IPS-NIHi7 (cell line): ENCODE results near the gene AMZ1.

Experiments used
- DNase-seq: peaks from one replicate; pipeline ENCODE4 v3.0.0; 2012; ENCODE audit warnings: mixed read lengths; ENCODE audit errors: extremely low spot score

The AMZ1 gene

DNA sequence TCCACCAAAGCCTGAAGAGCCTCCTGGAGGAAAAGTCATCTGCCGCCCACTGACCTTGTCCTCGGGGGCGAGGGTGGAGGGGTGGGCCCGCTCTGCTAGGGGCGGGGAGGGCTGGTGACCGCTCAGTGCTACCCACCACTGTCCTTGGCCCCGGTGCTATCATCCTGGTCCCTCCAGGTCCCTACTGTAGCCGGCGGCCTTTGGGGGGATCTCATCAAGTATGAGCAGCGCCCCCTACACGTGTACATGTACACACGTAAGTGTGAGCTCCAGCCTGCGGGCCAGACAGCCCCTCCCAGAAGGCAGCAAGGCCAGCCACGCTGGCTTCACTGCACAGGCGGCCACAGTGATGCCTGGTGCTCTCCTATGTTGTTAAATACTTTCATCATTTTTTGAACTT lies 36.7 kb upstream of the AMZ1 start:
- DNase-seq = peak; percentile 57

DNA sequence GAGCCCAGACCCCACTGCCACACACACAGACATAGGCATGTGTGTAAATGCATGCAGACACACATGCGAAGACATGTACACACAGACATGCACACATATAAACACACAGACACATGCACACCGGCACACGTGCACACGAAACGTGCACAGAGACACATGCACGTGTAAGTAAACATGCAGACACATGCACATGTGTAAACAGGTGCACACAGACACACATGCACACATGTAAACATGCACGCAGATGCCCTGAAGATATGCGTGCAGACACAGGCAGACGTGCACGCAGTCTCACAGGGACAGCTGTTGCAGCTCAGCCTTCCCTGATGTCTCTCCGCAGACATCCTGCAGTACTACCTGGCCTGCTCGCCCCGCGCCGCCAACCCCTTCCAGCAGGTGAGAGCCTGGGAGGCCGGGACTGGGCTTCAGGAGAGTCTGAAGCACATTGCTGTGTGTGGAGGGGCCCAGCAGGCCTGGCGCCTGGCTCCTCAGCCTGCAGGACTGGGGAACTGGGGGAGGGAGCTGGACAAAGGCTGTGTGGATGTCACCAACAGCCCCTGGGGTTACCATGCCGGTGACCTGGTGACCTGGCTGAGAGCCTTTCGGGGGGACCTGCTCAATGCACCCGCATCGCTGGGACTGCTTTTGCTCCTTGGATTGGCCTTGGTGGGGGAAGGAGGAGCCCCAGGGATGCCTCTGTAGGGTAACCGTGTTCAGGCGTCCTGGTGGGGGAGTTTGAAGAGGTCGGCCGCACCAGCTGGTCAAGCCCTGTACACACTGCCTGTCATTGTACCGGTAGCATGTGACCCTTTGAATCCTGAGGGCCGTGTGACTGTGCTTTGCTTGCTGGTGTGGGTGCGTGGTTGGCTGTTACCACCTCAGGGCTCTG lies 35.9 kb upstream of the AMZ1 start:
- DNase-seq = no peak

DNA sequence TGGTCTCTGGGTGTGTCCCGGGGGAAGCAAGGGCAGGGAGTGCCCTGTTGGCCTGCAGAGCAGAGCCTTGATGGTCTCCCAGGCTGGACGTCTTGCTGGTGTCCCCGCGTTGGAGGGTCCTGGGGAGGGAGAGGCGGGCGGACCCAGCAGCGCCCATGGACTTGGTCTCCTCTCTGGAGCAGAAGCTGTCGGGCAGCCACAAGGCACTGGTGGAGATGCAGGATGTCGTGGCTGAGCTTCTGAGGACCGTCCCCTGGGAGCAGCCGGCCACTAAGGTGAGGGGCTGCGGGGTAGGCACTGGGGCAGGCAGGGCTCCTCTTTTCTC lies 35.3 kb upstream of the AMZ1 start:
- DNase-seq = no peak

DNA sequence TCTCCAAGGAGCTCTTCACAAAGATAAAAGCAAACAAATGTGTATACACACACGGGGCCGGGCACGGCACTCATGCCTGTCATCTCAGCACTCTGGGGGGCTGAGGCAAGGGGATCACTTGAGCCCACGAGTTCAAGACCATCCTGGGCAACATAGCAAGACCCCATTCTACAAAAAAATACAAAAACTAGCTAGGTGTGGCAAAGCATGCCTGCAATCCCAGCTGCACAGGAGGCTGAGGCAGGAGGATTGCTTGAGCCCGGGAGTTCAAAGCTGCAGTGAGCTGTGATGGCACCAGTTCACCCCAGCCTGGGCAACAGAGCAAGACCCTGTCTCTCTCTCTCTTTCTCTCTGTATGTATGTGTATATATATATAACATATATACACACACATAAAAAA lies 33.9 kb upstream of the AMZ1 start:
- no peak for DNase-seq

DNA sequence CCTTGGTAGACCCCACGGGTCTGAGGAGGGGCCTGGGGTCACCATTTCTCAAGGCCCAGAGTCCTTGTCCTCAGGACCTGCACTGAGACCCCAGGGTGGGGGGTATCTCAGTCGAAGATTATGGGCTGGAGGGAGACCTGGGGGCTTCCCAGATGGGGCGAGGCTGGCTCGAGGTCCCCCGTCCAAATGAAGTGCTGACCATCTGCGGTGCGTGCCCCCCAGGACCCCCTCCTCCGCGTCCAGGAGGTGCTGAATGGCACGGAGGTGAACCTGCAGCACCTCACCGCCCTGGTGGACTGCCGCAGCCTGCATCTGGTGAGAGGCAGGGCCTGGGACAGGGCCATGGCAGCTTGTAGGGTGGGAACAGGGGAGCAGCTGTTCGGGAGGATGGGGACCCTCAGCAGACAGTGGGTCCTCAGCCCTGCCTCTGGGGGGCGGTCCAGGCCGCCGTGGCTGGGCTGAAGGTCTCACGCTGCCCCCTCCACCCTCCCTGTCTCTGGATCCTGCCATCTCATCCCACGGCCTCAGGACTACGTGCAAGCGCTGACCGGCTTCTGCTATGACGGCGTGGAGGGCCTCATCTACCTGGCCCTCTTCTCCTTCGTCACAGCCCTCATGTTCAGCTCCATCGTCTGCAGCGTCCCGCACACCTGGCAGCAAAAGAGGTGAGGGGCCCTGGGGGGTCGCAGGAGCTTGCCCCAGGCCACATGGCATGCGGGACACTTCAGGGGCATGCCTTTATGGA lies 32.0 kb upstream of the AMZ1 start:
- no peak for DNase-seq

DNA sequence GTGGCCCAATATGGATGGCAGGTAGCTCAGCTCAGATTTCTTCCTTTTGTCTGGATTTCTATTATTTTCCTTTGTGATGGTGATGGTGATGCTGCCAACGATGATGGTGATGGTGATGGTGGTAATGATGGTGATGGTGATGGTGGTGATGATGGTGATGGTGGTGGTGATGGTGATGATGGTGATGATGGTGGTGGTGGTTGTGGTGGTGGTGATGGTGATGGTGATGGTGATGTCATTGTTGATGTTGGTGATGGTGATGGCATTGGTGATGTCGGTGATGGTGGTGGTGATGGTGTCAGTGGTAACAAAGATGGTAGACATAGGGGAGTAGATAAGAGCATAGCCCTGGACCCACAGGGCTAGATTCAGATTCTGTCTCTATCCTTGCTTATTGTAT lies 30.8 kb upstream of the AMZ1 start:
- DNase-seq = no peak

DNA sequence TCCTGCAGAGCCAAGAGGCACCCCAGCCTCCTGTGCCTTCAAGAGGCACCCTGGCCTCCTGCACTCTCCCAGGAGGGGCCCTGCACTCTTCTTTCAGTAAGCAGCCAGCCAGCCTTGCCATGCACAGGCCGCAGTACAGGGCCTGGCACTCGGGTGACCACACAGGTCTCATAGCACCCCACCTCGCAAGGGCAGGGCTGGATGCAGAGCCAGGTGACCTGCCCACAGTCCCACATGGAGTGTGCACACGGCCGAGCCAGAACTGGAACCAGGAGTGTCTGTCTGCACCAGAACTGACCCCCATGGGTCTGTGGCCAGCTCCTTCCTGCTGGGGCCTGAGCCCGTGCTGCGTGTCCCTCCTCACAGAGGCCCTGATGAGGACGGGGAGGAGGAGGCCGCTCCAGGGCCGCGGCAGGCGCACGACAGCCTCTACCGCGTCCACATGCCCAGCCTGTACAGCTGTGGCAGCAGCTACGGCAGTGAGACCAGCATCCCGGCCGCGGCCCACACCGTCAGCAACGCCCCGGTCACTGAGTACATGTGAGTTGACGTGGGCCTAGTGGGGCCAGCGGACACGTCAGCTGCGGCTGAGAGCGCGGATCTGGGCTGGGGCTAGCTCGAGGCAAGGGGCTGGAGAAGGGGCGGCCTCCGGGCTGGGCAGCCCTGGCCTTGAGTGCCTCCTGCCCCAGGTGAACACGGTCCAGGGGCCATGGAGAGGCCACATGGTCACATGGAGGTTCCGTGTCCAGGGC lies 29.9 kb upstream of the AMZ1 start:
- DNase-seq = no peak

DNA sequence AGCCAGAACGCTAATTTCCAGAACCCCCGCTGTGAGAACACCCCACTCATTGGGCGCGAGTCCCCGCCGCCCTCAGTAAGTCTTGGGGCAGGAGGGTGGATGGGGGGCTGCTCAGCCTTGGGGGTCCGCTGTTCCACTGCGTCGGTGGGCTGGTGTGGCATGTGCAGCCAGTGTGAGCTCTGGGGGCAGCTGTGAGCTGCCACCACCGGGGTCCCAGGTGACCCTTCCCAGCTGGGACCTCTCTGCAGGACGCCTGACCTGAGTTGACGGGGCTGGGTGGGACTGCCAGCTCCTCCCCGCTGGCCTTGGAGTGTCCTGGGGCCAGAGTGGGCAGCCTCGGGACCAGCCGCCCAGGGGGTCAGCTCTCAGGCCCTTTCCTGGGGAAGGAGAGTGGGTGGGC lies 29.1 kb upstream of the AMZ1 start:
- no peak for DNase-seq

DNA sequence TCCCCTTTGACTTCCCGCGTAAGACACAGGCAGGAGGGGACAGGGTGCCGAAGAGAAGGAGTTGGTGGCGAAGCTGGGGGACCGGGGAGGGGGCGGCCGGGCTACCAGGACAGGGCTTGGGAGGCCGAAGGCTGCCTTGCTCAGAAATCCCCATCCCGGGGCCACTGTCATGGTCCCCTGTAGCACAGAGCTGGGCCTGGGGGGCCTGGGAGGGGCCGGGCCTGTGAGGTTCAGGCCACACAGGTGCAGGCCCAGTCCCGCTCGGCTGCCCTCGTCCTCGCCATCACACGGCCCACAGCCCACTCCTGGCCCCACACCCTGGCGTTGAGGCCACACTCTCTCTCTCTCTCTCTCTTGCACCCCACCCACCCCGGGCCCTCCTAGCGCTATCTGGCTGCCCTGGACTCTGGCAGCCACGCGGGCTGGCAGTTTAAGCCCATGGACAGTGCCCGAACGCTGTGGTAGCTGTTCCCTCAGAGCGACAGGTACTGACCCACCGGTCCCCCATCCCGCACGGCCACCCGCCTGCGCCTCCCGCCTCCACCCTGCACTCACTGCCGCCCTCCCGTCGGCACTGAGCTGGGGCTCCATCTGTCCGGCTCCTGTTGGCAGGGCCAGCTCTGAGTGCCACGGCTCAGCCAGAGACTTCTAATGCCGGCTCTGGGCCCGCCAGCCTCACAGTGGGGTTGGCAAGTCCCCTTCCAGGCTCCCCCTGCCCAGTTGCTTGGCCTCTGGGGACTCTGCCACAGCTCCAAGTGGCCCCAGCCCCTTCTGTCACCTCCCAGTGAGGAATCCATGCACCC lies 28.2 kb upstream of the AMZ1 start:
- DNase-seq = no peak

DNA sequence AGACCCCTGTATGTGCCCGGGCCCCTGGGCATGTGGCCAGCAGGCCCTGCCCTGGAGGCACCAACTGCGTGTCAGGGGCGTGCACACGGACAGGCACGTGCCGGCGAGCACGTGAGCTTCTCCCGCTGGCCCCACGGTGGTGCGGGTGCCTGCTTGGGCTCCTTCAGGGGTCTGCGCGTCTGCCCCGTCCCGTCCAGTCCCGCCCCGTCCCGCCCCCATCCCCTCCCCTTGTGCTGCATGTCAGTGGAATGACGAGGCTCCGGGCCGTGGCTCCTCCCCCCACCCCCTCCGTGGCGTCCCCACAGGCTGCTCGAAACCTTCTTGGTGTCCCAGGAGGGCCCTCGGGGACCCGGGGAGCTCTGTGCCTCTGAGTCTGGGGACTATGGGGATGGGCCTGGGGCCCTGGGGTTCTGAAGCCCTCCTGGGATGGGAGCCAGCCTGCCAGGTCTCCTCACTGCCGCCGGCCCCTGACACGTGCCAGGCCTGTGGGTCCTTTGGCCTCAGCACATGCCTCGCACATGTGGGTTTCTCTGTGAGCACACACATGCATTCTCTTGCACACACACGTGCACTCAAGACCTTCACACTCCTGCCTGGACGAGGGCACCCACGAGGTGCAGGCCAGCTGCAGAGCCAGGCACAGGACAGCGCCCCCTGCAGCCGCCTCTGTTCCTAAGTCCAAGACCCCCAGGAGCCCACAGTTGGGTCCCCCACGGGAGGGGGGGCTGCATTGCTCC lies 27.5 kb upstream of the AMZ1 start:
- no peak for DNase-seq

DNA sequence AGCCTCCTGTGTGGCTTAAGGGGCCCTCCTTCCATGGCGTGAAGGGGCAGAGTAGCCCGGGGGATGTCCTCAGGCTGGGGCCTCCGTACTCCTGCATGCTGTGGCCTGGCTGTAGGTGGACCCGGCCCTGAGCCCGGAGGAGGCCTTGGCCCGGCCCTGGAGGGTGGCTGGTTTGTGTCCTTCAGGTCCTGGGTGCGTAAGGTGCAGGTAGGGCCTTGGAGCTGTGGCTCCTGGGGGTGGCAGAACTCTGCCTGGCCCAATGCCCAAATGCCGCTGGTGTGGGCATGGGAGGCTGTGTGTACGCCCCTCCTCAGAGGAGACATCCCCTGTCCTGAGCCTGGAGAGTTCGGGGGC lies 26.9 kb upstream of the AMZ1 start:
- DNase-seq = no peak

DNA sequence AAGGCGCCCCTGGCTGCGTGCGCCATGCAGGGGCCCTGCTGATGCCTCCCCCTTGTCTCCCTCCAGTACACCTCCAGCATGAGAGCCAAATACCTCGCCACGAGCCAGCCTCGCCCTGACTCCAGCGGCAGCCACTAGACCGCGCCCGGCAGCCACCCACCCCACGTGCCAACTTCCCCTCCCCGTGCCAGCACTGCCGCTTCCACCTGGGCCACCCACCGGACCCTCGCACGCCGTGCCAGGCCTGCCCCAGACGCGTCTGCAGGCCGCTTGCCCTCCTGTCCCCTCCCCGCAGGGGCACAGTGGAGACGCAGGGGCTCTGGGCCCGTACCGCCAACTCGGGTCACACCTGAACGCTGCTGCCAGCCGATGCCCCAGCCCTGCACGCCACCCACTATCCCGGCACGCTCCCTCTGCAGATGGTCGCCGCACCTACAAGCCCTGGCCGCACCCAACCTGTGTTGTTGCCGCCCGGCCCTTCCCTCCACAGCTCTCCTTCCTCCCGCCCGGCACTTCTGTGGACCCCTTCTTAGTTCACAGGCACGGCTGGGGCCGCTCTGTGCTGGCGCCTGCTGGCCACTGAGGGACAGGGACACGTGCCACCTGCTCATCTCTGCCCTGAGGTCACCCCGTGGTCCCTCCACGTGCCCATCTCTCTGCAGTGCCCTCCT lies 26.3 kb upstream of the AMZ1 start:
- DNase-seq = no peak

DNA sequence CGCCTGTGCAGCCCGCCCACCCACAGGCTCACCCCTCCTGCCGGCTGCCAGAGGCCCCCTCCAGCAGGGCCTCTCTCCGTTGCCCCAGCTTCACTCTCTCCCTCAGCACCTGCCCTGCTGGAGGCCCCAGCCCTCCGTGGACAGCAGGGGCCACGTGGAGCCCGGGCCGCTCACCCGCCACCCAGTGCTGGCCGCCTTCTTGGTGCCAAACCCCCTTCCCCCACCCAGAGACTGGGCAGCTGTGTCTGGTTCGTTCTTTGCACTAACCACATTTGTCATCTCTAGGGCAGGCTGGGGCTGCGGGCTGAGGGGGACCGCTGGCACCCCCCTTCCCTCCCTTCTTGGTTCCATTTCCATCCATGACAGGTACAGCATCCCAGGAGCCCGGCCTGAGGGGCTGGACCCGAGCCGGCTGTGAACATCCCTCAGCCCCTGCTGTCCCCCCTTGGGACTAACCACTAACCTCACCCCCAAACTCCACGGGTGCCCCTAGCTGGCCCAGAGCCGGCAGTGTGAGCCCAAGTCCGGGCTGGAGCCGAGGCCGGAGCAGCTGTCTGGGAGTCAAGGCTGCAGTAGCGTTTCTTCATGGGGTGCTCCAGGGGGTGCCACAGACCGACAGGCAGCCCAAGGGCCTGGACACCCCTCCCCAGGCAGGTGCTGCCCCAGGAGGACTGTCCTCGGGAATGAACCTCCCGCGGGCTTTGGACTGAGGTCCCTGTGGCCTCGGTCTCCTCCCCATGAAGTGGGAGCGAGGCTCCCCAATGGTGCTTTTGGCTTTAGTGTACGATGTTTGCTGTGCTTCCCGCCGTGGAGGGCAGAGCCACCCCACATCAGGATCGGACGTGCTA lies 25.5 kb upstream of the AMZ1 start:
- DNase-seq = no peak

DNA sequence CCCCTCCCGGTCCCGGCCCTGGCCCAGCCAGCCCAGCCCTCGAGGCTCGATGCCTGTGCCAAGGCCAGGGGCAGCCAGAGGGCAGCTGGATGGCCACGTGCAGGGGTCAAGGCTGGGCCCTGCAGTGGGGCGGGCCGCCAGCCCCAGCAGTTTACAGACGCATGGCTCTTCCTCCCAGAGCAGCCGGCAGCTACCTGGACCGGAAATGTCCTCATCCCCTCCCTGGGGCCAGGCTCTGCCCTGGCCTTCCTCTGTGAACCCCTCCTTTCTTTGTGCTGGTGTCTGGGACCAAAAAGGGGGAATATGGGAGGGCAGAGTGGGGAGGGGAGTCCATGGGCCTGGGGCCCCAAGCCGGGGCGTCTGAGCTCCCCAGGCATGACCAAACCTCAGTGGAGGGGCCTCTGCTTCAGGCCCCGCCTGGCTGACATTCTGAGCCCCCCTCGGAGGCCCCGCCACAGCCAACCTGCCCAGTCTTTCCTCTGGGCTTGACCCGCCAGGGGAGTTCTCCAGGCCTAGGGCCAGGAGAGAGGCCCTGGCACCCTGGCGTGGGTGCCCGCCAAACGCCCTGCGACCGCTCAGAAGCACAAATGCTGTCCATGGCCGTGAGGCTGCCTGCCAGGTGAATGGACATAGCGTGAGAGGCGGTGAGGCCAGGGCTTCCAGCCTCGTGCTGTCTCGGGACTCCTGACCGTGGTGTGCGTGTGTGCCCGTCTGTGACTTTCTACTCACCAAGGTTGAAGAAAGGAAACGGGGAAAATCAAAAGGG lies 24.7 kb upstream of the AMZ1 start:
- no peak for DNase-seq

DNA sequence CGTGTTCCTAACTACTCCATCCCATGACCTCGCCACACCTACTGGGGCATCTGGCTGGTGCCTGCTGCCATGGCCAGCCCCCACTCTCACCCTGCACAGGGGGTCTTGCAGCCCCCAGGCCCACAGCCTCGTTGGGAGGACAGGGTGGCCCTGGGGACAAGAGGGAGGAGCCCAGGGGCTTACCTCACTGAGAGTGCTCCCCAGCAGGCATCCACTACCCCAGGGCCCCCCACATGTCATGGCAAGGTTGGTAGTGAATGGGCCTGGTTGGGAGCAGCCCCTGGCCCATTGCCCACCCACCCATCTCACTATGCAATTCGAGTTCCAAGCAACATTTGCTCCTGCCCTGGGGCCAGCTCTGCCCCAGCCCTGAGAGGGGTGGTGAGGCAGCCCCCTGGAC lies 24.0 kb upstream of the AMZ1 start:
- no peak for DNase-seq

DNA sequence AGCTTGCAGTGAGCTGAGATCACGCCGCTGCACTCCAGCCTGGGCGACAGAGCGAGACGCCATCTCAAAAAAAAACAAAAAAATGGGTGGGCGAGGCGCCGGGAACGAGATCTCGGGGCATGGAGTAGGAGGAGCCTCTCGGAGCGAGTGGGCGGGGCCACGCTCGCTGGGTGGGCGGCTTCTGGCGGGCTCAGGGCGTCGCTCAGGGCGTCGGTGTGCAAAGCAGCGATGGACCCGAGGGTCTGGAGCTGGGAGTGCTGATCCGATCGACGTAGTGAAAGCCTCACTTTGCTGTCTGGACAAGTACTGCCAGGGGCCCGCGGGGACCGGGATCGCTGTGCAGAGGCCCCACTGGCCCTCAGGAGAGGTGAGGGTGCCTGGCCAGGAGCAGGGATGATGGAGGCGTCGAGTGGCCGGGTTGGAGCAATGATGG lies 22.6 kb upstream of the AMZ1 start:
- DNase-seq = no peak

DNA sequence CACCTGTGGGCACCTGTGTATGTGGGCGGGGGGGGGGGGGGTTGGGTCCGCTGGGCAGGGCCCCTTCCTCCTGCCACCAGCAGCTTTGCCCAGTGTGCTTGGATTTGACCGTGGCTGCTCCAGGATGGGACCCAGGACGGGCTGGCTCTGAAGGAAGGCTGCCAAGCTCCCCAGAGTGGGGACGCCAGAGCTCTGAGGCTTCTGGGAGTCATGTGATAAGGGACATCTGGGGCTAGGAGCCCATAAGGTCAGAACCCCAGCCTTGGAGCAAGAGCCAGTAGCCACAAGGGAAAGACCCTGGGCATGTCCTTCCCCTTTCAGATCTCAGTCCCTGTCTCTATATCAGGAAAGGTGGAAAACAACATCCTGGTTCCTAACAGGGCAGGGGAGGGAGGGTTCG lies 21.8 kb upstream of the AMZ1 start:
- no peak for DNase-seq

DNA sequence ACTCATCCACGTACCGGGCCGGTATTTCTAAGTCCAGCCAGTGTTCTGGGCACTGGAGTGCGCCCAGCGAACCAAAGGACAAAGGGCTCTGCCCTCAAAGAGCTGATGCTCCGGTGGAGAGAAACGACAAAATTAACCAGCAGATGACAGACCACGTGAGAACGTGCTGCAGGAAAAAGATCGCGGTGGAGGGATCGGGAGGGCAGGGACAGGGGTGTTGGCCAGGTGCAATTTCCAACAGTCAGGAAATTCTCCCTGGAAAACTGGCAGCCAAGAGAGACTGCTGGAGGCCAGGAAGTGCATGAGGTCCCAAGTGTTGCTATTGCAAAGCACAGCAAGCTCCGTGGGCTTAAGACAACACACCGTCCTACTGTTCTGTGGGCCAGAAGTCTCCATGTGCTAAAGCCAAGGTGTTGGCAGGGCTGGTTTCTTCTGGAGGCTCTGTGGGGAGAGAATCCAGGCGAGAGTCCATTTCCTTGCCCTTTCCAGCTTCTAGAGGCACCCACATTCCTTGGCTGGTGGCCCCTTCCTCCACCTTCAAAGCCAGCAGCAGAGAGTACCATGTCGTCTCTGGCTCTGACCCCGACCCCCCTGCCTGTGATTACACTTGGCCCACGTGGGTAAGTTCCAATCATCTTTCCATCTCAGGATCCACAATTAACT lies 21.3 kb upstream of the AMZ1 start:
- no peak for DNase-seq
